GM21515 (cell line): Measurements from ENCODE around the gene ADORA3.

Experiments used
- ATAC-seq: cut with Tn5 transposase; IDR thresholded peaks from one replicate; pipeline ENCODE4 v1.9.1; 2021; ENCODE audit not compliant: unreplicated experiment

Gene ADORA3

GRCh38 chr1:111509997-111510375 is 6.6 kb upstream of the ADORA3 start:
- ATAC-seq = no peak

GRCh38 chr1:111507411-111508201 is 4.2 kb upstream of the ADORA3 start:
- ATAC-seq = peak; percentile 44

DNA sequence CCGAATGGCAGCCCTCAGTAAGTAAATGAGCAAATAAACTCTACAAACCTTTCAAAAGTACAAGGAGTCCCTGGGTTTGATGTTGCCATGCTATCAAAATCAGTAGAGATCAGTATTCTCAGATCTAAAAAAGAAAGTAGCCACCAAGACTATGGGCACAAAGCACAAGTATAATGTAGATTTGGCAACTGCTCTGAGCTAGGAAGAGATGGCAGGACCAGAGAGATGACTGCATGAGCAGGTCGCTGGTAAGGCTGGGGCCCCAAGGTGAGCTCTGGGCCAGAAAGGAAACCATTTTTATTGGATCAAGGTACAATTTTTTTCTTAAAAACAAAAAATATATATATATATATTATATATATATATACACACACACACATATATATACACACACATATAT is 3.1 kb upstream of the ADORA3 start:
- ATAC-seq = no peak

- peak; percentile 56 for ATAC-seq
Measured at GRCh38 chr1:111505641-111506119, 2.2 kb upstream of the ADORA3 start.

DNA sequence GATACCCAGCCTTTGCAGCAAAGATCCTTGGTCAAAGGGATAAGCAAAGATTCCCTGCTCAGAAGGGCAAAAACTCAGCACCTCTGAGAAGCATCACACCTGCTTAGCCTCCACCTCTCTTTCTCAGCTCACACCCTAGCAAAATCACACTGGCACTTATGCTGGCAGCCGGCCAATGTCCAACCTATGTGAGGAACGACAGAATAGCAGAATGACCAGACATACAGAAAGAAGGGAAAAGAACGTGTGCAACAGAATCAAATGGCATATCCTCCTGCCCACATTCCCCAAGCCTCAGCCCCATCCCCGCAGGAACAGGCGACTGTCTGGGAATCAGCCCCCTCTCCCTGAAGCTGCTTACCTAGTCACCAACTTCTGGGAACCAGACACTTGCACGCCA is 664 bp upstream of the ADORA3 start:
- ATAC-seq = no peak

DNA sequence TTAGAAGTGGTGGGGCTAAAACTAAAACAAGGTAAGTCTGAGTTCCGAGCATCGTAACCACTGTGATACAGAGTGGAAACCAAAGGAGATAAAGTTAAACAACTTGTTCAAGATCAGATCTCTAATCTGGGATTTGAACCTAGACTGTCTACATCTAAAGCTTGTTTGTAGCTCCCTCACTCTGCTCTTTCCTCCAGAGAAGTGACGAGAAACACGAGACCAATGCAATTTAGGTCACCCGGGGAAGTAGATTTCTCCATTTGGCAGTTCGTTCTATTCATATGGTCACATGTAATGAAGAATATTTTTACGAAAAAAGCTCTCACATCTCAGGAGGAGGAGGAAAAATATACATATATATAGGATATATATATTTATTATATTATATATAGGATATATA is 1.8 kb downstream of the ADORA3 start:
- ATAC-seq = no peak

DNA sequence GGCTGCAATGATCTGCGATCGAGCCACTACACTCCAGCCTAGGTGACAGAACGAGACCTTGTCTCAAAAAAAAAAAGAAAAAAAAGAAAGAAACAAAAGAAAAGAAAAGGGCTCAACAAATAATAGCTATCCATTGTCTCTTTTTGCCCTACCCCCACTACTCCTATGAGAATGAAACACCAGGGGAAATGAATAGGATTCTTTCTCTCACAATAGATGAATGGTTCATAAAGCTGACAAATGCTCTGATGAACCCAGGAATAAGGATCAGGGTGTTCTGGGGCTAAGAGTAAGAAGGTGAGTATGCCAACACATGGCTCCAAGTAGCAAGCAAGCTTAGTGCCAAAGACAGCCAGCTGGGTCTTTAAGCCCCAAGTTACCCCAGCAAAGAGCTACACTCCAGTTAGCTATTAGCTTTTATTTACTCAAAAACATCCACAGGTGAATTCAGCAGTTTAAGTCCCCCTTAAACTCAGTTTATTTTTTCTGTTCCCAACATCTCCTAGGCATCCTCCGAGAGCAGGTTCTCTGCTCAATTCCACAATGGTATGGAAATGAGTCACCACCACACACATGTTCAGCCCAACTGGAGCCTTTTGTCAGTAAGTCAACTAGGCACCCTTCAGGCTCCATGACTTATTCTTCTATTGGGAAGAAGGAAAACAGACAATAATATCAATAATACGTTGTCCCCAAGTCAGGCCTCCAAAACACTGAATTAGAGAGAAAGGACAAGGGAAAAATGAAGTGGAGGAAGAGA is 4.2 kb downstream of the ADORA3 start:
- ATAC-seq = no peak

GRCh38 chr1:111497592-111497991 is 5.8 kb downstream of the ADORA3 start:
- ATAC-seq = no peak

- no peak for ATAC-seq
Measured at GRCh38 chr1:111496398-111496797, 7.0 kb downstream of the ADORA3 start.

- ATAC-seq = no peak
Measured at GRCh38 chr1:111491070-111491469, 12.4 kb downstream of the ADORA3 start.

DNA sequence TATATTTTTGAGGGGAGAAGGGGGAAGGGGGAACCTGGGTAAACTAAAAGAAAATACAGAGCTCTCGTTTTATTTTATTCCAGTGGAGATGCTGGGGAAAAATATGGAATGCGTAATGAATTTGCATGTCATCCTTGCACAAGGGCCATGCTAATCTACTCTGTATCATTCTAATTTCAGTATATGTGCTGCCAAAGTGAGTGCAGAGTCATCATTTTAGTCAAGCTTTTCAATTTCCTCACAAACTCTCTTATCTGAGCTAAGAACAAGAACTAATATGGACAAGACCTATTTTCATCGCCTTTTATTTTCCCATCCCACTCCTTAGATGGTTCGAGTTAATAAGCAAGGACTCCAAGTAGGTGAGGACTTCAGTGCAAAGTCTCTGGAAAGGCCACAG is 13.2 kb downstream of the ADORA3 start:
- ATAC-seq = no peak

DNA sequence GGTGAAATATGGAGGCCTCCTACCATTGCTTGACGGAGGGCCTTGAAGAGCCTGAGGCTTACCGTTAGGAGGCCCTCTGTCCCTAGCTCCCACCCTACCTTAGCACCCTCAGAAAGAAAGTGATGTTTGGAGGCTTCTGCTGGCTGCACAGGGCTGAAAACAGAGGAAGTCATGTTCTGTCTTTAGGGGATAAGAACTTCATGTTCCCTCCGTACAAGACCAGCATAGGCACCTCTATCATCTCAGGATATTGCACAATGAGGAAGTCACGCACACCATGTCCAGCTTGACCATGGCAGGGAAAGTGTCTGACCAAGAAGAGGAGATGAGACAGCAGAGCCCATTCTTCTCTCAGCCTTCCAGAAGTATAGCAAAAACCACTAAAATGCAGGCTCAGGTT is 13.8 kb downstream of the ADORA3 start:
- no peak for ATAC-seq

- no peak for ATAC-seq
Measured at GRCh38 chr1:111488669-111489068, 14.8 kb downstream of the ADORA3 start.

GRCh38 chr1:111487133-111487532 is 16.3 kb downstream of the ADORA3 start:
- ATAC-seq = no peak

GRCh38 chr1:111486431-111486830 is 17.0 kb downstream of the ADORA3 start:
- no peak for ATAC-seq

GRCh38 chr1:111484391-111485026 is 18.9 kb downstream of the ADORA3 start:
- ATAC-seq = no peak

GRCh38 chr1:111483876-111484275 is 19.6 kb downstream of the ADORA3 start:
- ATAC-seq = no peak

DNA sequence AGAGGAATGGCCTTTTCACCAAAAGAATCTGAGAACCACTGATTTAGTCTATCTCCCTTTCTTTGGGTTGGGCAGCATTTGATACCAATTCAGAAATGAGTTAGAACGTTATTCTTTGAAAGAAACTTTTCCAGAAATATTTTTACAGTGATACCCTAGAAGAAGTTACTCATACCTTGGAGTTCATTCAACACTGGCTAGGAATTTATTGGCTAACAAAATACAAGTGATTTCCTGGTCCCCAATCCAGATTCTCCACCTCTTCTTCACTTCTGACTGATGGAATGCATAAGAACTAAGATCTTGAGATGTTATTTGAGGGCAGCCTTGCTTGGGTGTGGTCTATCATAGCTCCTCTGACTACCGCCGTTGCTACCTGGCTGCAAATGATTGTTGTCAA is 20.3 kb downstream of the ADORA3 start:
- no peak for ATAC-seq

- ATAC-seq = no peak
Measured at GRCh38 chr1:111481387-111482221, 21.8 kb downstream of the ADORA3 start.

DNA sequence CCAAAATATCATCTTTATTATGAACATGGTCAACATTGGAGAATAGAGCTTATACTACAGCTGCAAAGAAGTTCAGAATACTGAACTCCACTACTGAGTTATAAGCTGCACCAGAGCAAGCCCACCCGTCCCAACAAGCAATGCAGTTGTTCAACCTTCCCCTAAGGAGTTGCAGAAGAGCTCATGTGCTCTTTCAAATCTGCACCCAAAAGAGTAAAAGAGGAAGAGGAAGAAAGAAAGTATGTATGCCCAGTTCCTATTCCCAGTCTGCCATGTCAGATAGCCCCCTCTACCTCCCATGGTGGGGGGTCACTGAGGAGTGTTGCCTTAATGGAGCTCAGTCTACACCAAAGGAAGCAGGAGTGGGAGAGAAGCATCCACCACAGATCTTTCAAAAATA is 22.8 kb downstream of the ADORA3 start:
- no peak for ATAC-seq

DNA sequence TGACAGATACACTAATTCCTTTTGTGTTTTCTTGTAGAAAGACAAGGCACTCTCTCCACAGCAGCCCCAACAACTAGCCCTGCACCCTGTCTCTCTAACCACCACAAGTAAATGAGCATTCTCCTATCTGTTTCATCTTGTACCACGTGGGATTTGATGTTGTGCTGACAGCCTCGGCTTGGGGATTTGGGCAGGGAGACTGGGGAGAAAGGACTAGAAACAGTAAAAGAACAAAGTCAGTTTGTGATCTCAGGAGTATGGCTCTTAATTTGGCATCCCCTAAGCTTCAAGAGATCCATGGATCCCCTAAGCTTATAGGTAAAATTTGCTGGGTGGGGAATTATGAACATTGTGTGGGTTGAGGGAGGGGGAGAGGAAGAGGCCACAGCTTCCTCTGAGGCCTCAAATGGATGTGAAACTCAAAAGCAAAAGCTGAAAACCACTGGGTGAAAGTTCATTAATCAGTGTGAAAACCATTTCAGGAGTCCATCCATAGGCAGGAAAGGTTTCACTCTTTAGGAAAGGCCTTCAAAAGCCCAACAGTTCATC is 26.6 kb downstream of the ADORA3 start:
- peak; percentile 66 for ATAC-seq
